ENCODE data around the gene PIGK.

The PIGK gene

DNA sequence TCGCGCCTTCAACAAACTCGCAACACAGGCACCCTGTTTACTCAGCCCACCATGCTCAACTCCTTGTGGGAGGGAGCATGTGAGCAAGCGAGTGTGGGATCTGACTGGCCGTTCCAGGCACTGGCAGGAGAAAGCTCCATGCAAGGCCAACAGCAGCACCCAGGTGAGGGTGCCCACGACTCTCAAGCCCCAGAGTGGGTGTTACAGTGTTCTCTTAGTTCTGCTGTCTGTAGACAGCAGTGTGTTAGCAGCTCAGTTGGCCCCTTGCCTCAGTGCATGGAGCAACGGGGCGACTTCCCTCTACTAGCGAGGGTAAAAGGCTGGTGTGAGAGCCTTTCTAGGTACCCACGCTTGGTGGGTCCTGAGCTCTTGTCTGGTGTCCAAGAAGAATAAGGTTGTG, 114.6 kb downstream of the PIGK start:
- DNase-seq, result peak in 2 of 10 donors; percentile 57 to 62
- intact Hi-C loops (cut with DNase I), result no loop called here

DNA sequence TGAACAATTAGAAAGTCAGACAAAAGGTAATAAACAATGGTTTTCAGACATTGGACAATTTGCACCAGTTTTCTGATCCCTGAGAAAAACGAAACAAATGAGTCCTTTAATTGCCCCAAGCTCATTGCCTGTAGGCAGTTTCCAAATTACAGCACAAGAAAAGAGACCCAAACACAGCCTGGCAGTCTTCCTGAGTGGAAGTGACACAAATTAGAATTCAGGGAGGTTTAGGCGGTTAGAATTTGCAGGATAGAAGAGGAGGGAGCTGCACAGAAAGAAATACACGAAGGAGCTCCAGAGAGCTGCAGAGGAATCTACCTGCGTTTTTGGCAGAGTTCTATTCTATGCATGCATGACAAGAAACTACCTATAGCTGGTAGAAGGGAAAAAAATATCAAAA, 115.7 kb downstream of the PIGK start:
- intact Hi-C loops (cut with DNase I), result no loop called here
- DNase-seq, result no peak

DNA sequence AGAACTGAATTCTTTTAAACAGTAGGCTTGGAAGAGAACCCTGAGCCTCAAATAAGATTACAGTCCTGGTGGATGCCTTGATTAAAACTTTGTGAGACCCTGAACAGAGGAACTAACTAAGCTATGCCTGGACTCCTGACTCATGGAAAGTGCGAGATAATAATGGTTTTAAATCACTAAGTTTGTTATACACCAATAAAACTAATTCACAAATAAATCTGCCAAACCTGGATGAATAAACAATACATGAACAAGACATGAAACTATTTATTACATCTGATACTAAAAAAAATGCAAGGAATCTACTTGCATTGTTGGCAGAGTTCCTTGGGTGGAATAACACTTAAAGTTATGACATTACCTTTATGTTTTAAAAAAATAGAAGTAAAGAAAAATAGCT, 118.4 kb downstream of the PIGK start:
- DNase-seq, result no peak
- intact Hi-C loops (cut with DNase I), result no loop called here

DNA sequence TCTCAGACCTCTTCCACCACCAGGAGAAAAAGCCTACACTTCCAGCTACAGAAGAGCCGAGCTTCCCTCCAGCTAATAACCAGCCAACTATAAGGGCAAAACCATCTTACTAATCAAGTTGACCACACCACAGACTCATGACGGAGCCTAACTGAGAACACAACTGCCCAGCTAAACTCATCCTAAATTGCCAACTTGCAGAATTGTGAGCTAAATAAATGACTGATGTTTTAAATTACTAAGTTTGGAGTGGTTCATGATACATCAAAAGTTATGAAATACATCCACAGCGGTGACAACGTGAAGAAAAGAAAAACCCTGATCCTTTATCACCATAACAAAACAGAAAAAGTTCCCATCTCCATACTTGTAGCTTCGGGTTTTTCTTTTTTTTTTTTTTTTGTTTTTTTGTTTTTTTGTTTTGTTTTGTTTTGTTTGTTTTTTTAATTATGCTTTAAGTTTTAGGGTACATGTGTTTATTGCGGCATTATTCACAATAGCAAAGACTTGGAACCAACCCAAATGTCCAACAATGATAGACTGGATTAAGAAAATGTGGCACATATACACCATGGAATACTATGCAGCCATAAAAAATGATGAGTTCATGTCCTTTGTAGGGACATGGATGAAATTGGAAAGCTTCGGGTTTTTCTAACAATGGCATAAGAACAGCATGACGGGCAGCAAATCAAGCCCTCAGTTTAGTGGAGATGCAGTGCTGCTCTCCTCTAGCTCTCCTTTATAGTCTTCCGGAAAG, 122.6 kb downstream of the PIGK start:
- intact Hi-C loops (cut with DNase I), result no loop called here
- DNase-seq, result no peak

GRCh38 chr1:77095236-77095635, 124.0 kb downstream of the PIGK start:
- intact Hi-C loops (cut with DNase I), result no loop called here
- DNase-seq, result no peak

DNA sequence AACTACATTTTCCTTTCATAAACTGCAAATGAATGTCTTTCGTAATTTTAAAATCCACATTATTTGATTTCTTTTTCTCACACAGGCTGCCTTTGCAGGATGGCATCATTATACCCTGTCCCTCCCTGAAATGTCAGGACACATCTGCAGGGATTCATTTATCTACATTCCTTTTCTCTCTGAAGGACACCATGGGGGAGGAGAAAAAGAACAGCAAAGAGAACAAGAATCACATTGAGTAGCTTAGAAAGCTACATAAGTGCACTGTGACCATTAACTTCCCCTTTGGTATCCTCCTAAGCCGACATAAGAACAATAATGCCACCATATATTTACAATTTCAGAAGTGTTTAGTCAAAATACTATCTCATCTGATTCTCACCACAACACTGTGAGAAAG, 129.5 kb downstream of the PIGK start:
- no peak for DNase-seq
- intact Hi-C loops (cut with DNase I), result no loop called here

GRCh38 chr1:77085109-77085508, 134.1 kb downstream of the PIGK start:
- no peak for DNase-seq
- intact Hi-C loops (cut with DNase I), result no loop called here

DNA sequence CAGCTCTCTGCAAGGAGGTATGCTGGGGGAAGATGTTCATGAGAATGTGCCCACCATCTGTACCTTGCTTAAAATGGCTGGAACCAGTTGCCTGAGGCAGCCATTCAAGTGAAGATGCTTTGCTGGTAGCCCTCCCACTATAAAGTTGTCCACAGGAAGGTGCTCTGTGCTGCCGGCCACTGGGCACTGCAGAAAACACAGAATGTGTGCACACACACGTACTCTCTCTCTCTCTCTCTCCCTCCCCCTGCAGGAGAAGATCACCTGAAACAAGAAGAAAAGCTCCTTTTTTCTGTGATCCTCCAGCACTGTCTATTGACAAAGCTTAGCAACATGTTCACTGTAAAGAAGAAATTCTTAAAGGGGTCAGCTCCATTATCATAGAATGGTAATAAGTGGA, 134.8 kb downstream of the PIGK start:
- intact Hi-C loops (cut with DNase I), result no loop called here
- DNase-seq, result no peak

DNA sequence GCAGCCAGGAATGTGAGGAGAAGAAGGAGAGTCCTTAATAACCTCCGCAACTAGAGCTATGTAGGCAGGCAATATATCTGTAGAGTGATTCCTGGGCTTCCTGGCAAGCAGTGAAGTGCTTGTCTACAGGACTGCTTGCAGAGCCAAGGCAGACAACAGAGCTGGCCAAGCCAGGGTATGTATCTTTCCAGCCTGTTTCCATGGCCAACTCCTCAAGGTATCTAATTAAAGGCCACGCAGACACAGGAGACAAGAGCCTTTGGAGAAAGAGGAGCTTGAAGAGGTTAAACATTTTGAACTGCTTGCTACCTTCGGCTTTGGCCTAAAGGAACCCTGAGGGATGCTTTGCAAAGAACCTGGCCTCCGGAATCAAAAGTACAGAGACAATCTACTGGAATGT, 137.4 kb downstream of the PIGK start:
- DNase-seq, result peak in 1 of 10 donors; percentile 63
- intact Hi-C loops (cut with DNase I), result no loop called here

DNA sequence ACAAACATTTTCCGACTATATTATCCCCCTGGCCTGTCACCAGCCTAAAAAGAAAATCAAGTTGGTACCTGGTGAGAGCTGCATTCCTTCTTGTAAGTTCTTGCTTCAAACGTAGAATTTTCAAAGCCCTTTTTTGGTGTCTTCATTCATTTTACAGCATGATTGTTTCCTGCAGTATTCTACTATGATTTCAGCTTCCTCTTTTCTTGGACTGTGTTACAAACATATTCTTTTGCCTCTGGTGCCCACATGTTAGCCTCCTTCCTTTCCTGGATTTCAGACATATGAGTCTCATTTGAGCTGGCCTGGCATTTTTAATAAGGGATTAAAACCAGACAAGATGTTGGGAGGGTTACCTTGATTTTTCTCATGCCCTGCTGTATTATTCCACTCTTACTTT, 142.5 kb downstream of the PIGK start:
- intact Hi-C loops (cut with DNase I), result no loop called here
- DNase-seq, result no peak

- intact Hi-C loops (cut with DNase I), result no loop called here
- DNase-seq, result no peak
Observed at GRCh38 chr1:77068013-77068412, 151.2 kb downstream of the PIGK start.

DNA sequence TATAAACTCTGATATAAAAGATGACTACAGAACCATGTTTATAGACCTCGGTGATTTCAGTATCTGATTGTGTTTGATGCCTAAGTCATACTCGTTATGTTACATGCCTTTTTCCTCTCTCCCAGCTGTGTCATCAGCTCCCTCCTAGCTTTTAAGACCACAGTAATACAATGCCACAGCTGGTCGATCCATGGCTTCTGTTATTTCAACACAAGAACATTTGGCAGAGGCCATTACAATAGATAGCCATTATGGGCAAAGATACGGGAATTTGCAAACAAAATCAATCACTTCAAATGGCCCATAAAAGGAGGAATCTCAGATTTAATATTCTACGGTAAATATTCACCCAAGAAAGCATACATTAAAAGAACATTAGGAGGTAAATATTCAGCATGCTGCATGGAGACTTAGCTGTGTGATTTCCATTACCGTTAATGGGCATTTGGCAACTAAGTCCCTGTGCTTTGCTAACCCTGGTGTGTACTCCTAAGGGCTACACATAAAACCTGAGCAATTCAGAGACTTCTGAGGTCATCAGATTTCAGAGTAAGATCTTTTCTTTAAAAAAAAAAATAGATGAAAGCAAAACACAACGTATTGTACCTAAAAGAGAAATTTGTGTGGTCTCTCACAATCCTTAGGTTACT, 153.4 kb downstream of the PIGK start:
- no peak for DNase-seq
- intact Hi-C loops (cut with DNase I), result no loop called here

- intact Hi-C loops (cut with DNase I), result no loop called here
- DNase-seq, result no peak
Observed at GRCh38 chr1:77064246-77064645, 155.0 kb downstream of the PIGK start.

DNA sequence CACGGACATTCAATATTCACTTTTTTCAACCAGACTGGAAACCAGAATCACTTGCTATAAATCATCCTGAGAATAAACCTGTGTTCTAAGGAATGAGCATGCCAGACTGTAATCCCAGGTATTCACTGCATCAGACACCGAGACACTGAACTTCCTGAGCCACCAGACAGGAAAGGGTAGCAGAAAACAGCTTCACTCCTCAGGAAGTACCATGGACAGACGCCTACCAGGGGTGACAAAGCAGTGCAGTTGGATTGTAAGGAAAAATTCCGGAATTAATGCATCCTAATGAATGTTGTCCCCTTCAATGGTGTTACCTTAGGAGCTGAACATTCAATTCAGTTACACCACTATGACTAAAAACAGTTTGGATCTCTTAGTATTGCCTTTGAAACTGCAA, 156.1 kb downstream of the PIGK start:
- DNase-seq, result no peak
- intact Hi-C loops (cut with DNase I), result no loop called here

DNA sequence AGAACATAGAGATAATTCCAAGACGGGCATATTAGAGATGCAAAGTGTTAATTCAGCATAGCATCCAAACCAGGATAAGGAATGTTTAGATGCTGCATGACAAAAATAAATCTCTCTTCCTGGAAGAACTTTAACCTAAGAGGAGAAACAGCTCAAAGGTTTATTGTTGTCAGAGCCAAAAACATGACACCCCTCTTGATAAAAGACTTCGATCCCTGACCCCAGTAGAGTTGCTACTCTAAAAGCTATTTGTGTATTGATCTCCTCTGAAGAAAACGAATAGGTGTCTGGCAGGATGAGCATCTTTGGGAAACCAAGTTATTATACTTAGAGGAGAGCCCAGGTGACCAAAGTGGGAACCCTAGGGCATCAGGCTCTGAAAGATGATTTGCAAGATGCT, 158.1 kb downstream of the PIGK start:
- DNase-seq, result no peak
- intact Hi-C loops (cut with DNase I), result no loop called here

- intact Hi-C loops (cut with DNase I), result no loop called here
- DNase-seq, result no peak
Observed at GRCh38 chr1:77060000-77060399, 159.2 kb downstream of the PIGK start.

DNA sequence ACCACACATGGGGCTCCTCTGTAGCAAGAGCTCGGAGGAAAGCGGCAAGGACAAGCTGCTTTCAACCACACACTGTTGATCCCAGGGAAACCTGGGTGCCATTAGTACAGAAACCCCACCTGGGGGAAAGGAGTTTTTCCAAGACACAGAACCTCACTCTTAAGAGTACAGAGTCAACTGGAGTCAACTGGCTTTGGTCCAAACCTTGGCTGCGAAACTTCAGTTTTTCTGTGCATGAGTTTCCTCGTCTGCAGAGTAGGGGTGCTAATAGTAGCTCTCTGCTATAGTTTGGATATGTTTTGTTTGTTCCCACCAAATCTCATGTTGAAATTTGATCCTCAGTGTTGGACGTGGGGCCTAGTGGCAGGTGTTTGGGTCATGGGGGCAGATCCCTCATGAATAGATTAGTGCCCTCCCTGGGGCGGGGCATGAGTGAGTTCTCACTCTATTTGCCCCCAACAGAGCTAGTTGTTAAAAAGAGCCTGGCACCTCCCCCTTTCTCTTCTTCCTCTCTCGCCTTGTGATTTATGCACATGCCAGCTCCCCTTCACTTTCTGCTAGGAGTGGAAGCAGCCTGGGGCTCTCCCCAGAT, 161.1 kb downstream of the PIGK start:
- DNase-seq, result no peak
- intact Hi-C loops (cut with DNase I), result no loop called here

DNA sequence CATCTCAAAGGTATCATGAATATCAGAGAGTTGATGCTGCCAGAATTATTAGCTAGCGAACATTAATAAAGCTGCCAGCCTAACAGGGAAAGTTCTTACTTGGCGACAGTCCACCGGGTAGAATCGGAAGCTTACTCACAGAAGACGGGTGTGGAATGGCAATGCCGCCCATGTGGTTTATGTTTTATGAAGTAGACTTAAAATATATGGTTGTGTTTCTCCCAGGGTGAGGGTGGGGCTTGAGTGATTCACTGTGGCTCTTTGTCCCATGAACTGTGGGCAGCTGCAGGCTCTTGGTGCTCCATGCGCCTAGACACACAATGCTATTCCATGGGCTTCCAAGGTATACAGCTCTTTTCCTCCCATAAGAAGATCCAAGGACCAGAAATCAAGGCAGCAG, 162.7 kb downstream of the PIGK start:
- intact Hi-C loops (cut with DNase I), result no loop called here
- no peak for DNase-seq

GRCh38 chr1:77051425-77051824, 167.8 kb downstream of the PIGK start:
- DNase-seq, result no peak
- intact Hi-C loops (cut with DNase I), result no loop called here

DNA sequence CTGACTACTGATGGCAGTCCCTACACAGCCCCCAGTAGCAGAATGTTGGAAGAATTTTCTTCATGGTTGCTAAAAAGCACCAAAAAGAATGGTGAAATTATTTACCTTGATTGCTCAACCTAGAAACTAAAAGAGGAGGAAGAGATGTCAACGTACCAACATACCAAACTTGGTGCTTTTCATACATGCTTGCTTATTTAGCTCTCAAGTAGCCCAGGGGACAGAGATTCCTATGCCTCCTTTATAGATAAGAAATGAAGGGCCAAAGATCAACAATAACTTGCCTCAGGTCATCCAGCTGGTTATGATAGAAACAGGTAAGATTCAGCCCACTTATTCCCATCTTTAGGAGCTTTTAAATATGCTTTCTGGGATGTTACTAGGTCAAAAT, 170.6 kb downstream of the PIGK start:
- no peak for DNase-seq
- intact Hi-C loops (cut with DNase I), result no loop called here

GRCh38 chr1:77047978-77048614, 171.1 kb downstream of the PIGK start:
- intact Hi-C loops (cut with DNase I), result no loop called here
- DNase-seq, result no peak

GRCh38 chr1:77047575-77047974, 171.7 kb downstream of the PIGK start:
- intact Hi-C loops (cut with DNase I), result no loop called here
- no peak for DNase-seq
